ENCODE results near the gene DIS3L2.
"Not testable (repeated sequence)": the region's sequence is repeated elsewhere in the genome, so short reads cannot be mapped to it uniquely, and the experiment has no call there.

The DIS3L2 gene

GRCh38 chr2:232117413-232117812, 155.9 kb downstream of the DIS3L2 start:
- no peak for DNase-seq (ENCODE audit: low spot score)

GRCh38 chr2:232120911-232121310, 159.4 kb downstream of the DIS3L2 start:
- DNase-seq (ENCODE audit: low spot score): no peak

GRCh38 chr2:232124309-232124708, 162.8 kb downstream of the DIS3L2 start:
- DNase-seq (ENCODE audit: low spot score): no peak

DNA sequence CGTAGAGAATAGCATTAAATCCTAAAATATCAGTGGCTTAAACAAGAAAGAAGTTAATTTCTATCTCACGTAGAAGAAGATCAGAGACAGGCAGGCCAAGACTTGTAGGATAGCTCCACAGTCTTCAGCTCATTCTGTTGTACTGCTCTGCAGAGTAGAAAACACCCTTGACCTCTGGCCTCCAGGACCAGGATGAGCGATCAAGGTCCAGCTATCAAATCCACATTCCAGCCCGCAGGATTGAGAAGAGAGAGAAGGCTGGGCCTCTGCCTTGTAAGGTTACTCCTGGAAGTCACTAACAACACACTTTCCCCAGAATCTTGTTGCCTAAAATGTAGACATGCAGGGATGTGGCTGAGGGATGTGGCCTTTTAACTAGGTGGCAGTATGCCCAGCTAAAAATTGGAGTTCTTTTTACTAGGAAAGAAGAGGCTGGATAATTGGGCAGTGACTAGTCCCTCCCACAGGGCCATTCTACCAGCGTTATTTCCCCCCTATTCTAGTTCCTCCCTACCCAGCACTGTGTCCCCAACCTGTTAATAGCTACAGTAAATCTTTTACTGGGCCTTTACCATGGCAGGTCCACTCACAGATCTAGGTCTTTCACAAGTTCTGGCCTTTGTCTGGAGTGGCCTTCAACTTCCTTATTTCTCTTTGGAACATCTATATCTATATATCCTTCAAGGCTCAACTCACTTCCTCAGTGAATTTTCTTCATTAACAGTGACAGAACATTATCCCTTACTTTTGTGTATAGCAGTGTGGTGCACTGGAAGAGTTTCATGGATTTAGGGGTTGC, 165.0 kb downstream of the DIS3L2 start:
- no peak for DNase-seq (ENCODE audit: low spot score)

GRCh38 chr2:232129483-232129882, 168.0 kb downstream of the DIS3L2 start:
- no peak for DNase-seq (ENCODE audit: low spot score)

- DNase-seq (ENCODE audit: low spot score): no peak
Observed at GRCh38 chr2:232132181-232132580, 170.7 kb downstream of the DIS3L2 start.

- DNase-seq (ENCODE audit: low spot score): peak; percentile 22
Observed at GRCh38 chr2:232133078-232133477, 171.6 kb downstream of the DIS3L2 start.

GRCh38 chr2:232134939-232135338, 173.4 kb downstream of the DIS3L2 start:
- DNase-seq (ENCODE audit: low spot score): no peak

DNA sequence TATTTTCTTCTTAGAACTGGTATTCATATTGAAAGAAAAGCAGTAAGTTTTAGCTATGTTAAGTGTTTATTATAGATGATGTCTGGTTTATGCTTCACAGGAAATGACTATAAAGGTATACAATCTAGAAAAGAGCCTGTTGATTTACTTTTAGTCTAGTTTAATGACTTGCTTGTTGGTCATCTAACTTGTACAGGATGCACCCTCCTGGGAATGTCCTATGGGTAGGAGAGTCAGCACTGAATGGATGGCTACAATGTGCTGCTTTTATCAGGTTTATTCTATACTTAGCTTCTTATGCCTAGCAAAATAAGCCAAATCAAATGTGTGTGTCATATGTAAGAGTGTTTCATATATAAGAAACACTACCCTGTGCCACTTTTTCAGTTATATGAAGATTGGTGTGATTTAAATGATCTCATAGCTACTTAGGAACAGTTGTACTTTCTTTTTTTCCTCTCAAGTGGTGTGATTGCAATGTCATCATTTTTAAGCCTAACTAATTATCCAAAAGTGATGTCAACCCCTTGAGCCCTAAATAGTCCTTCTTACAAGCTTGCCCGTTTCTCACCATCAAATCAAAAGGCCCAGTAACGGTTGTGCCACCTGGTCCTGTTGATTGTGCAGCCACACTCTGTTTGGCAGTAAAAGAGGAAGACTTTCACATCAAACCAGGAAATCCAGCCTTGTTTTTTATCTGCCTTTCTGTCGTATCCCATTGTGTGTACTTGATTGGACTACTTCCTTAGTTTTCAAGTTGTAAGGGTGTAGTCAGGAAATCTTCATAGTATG, 176.0 kb downstream of the DIS3L2 start:
- DNase-seq (ENCODE audit: low spot score): peak; percentile 6

- DNase-seq (ENCODE audit: low spot score): no peak
Observed at GRCh38 chr2:232138441-232138840, 176.9 kb downstream of the DIS3L2 start.

DNA sequence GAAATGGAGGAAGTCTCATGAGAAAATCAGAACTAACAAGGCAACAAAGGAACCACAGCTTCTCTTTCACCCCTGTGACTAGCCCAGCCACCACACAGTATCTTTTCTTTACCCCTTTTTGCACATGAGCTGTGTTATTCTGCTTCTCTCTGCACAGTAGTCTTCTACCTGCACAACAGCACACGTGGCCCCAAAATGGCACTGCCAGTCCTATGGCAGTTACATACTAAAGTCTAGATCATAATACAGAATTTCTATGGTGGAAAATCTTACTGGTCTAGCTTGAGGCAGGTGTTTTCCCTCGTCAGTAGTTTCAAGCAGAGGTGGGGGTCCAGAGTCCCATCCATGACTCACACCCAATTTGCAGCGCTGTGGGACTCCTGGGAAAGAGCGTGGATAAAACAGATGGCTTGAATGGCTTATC, 177.7 kb downstream of the DIS3L2 start:
- no peak for DNase-seq (ENCODE audit: low spot score)

- no peak for DNase-seq (ENCODE audit: low spot score)
Observed at GRCh38 chr2:232139786-232140562, 178.5 kb downstream of the DIS3L2 start.

DNA sequence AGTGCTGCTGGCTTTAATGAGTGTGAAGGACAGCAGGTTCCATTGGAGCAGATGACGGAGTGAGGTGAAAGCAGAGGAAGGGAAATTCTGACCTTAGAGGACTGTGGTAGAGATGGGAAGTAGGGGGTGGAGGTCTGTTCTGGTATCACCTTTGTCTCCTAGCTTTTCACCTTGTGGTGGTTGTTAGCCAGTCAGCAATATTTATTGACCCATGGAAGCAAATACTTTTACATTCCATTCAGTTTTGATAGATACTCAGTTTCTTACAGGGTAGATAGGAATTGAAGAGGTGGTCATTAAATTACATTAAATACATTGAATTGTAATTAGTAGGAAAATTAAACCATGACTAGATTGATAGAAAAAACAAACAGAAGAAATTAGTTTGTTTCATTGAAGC, 180.1 kb downstream of the DIS3L2 start:
- DNase-seq (ENCODE audit: low spot score): no peak

DNA sequence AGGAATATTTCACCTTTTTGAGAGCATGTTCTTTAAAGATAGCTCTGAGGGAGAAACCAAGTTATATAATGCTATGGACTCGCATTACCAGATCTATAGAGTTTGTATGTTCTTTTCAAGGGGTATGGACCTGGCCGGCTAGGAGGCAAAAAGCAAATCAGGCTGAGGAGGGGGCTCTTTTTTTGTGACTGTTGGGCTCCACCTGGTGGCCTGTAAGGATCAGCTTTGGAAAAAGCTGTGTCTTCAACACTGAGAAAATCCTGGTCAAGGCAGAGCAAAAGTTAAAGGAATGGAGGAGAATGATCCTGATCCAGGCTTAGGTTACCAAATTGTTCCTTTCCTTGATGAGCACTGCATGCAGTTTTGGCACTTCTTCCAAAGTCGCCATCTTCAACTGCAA, 180.5 kb downstream of the DIS3L2 start:
- DNase-seq (ENCODE audit: low spot score): peak; percentile 40

DNA sequence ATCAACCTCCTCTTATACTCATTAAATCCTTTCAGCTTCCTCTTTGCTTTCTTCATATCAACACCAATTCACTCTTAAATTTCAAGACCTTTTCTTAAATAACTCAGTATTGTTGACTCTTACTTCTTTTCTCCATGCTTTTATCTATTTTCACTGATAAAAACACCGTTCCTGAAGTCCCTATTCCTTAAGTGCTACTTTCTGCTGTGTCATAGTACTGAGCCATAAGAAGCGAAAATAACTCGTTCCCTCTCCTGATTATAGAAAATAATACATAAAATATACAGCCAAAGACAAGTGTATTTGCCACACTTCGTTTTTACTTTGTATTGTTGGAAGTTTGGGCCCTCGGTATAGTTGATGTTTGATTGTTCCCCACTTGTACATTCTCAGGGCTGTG, 181.0 kb downstream of the DIS3L2 start:
- DNase-seq (ENCODE audit: low spot score): no peak

- DNase-seq (ENCODE audit: low spot score): peak; percentile 10
Observed at GRCh38 chr2:232146294-232146693, 184.8 kb downstream of the DIS3L2 start.

DNA sequence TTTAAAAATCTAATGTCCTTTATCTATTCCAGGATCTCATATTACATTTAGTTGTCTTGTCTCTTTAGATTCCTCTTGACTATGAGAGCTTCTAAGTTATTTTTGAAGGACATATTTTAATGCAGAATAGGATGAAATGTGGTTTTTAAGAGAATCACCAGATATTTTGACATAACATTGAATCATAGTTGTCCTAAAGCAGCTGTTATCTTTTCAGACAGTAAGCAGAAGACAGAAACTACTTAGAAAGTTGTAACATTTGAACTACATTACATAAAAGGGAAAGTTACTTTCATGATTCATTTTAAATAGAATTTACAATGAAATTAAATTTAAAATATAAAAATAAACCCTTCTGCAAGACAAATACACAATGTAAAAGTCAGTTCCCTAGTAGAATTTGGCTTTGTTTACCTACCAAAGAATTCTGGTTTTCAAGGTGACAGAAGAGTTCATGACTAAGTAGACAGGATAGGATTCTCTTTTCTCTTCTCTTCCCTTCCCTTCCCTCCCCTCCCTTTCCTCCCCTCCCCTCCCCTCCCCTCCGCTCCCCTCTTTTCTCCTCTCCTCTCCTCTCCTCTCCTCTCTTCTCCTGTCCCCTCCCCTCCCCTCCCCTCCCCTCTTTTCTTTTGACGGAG, 186.0 kb downstream of the DIS3L2 start:
- no peak for DNase-seq (ENCODE audit: low spot score)

DNA sequence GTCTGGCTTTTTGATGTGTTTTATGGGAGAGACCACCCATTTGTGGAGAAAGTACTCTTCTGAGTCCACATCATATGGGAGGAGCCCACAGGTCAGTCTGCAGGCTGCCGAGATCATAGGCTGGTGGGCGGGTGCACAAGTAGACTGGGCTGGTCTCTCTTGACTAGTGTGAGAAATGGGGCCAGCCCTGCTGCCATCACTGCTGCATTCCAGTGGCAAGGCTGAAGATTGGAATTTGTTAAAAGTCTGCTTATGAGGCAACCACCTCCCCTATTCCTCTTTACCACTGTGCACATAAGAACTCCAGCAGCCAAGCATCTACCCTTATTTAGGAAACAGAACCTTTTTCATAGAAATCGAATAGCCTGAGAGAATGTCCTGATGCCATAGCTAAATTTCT, 200.7 kb downstream of the DIS3L2 start:
- DNase-seq (ENCODE audit: low spot score): no peak

- DNase-seq (ENCODE audit: low spot score): no peak
Observed at GRCh38 chr2:232170396-232170795, 208.9 kb downstream of the DIS3L2 start.

GRCh38 chr2:232174662-232175061, 213.1 kb downstream of the DIS3L2 start:
- DNase-seq (ENCODE audit: low spot score): no peak

DNA sequence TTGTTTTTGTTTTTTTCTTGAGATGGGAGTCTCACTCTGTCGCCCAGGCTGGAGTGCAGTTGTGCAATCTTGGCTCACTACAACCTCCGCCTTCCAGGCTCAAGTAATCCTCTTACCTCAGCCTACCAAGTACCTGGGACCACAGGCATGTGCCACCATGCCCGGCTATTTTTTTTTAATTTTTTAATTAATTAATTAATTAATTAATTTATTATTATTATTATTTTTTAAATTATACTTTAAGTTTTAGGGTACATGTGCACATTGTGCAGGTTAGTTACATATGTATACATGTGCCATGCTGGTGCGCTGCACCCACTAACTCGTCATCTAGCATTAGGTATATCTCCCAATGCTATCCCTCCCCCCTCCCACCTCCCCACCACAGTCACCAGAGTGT, 215.1 kb downstream of the DIS3L2 start:
- not testable (repeated sequence) for DNase-seq (ENCODE audit: low spot score)

DNA sequence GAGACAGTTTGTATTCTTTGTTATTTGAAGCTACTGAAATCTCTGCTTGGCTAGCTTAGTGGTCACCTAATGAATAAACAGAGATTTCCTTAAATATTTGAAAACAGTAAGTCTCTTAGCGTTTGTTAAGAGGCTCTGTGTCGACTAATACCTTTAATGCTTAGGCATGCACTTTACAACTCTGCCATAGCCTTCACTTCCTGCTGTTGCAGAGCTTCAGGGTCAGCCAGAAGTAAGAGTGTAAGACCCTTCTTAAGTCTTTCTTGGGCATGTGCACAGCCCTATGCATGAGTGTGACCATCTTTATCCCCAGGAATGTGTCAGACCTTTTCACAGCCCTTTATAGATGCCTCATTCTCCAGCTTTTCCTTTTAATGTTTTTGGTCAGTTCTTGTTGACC, 221.8 kb downstream of the DIS3L2 start:
- DNase-seq (ENCODE audit: low spot score): no peak
